RWPE2 (cell line): Measurements from ENCODE around the gene DMAP1.

Experiments used
- ATAC-seq: fragments of 200-7000 bp; cut with Tn5 transposase; 3 replicates; pipeline ENCODE4 v1.9.1; 2021; ENCODE audit warnings: low read depth
- DNase-seq: peaks from one replicate; pipeline ENCODE4 v3.0.0-alpha.2; 2020; ENCODE audit warnings: low spot score
- H3K27ac ChIP-seq: fragments of 450-650 bp; 2 replicates; pipeline ENCODE4 v1.5.1; 2017; ENCODE audit warnings: mild to moderate bottlenecking; ENCODE audit not compliant: poor library complexity, severe bottlenecking
- H3K27me3 ChIP-seq: fragments of 250-450 bp; sonication (Bioruptor Pico); 2 replicates; pipeline ENCODE4 v1.5.1; 2021; ENCODE audit warnings: mild to moderate bottlenecking, moderate library complexity; ENCODE audit not compliant: insufficient read depth, poor library complexity, severe bottlenecking
- H3K36me3 ChIP-seq: fragments of 250-450 bp; sonication (Bioruptor Pico); 2 replicates; pipeline ENCODE4 v1.5.1; 2020; ENCODE audit warnings: low read depth, mild to moderate bottlenecking, moderate library complexity
- H3K4me1 ChIP-seq: fragments of 250-450 bp; sonication (Bioruptor Pico); 2 replicates; pipeline ENCODE4 v1.5.1; 2021; ENCODE audit warnings: mild to moderate bottlenecking, moderate library complexity; ENCODE audit not compliant: insufficient read depth, poor library complexity, severe bottlenecking
- H3K4me3 ChIP-seq: fragments of 250-450 bp; sonication (Bioruptor Pico); 2 replicates; pipeline ENCODE4 v1.5.1; 2021; ENCODE audit warnings: mild to moderate bottlenecking, moderate library complexity; ENCODE audit not compliant: severe bottlenecking
- H3K9me3 ChIP-seq: fragments of 250-450 bp; sonication (Bioruptor Pico); 2 replicates; pipeline ENCODE4 v1.5.1; 2021; ENCODE audit warnings: mild to moderate bottlenecking, moderate library complexity; ENCODE audit not compliant: severe bottlenecking
- TF ChIP-seq, protein P1 (sequence below): fragments of 450-650 bp; IDR thresholded peaks from one replicate; pipeline ENCODE4 v1.5.1; 2017; ENCODE audit warnings: mild to moderate bottlenecking, moderate library complexity; ENCODE audit not compliant: poor library complexity, severe bottlenecking

Gene DMAP1

DNA sequence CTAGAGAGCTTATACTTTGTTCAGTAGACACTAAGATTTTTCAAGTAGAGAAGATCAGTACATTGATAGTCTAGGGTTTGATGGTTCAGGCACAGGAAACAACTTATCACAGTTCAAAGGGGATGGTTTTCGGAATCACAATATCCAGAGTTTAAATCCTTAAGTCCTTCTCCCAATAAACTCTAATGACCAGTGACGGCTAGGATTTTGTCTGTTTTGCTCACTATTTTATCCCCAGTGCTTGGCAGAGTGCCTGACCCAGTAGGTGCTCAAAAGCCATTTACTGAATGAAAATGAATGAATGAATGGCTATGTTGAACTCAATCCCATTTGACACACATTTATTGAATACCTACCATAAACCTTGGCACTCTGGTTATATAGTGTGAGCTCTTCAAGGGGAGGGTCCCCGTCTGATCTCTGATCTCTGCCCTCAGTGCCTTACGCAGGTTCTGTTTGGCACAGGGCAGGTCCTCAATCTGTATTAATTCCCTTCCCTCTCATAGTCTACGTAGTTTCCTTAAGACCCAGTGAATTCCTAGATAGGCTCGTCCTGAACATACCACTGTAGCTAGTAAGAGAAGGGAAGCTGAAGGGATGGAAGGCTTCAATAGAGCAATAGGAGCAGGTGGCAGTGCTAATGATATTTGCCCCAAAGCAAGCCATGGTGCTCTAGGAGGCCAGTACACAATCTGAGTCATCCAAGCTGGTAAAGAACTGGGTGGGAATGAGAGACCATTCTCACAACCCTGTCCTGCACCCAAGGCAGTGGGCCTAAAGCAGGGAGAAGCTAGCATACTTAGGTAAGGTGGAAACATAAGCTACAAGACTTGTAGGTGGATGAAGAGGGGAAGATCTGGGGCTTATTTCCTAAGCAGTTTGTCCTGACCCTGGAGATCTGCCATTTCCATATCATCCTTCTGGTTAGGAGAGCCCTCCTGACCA, 53.4 kb downstream of the DMAP1 start:
- ATAC-seq (no peak), DNase-seq (no peak)
- Histone ChIP-seq H3K36me3 (no peaks in the 10 kb centered on the region), H3K9me3 (no peaks in the 10 kb centered on the region), H3K4me1 (no peaks in the 10 kb centered on the region), H3K4me3 (no peak overlapping the region), H3K27ac (no peak overlapping the region), H3K27me3 (no peaks in the 10 kb centered on the region)
- TF ChIP-seq, protein P1, sequence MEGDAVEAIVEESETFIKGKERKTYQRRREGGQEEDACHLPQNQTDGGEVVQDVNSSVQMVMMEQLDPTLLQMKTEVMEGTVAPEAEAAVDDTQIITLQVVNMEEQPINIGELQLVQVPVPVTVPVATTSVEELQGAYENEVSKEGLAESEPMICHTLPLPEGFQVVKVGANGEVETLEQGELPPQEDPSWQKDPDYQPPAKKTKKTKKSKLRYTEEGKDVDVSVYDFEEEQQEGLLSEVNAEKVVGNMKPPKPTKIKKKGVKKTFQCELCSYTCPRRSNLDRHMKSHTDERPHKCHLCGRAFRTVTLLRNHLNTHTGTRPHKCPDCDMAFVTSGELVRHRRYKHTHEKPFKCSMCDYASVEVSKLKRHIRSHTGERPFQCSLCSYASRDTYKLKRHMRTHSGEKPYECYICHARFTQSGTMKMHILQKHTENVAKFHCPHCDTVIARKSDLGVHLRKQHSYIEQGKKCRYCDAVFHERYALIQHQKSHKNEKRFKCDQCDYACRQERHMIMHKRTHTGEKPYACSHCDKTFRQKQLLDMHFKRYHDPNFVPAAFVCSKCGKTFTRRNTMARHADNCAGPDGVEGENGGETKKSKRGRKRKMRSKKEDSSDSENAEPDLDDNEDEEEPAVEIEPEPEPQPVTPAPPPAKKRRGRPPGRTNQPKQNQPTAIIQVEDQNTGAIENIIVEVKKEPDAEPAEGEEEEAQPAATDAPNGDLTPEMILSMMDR: no peak

DNA sequence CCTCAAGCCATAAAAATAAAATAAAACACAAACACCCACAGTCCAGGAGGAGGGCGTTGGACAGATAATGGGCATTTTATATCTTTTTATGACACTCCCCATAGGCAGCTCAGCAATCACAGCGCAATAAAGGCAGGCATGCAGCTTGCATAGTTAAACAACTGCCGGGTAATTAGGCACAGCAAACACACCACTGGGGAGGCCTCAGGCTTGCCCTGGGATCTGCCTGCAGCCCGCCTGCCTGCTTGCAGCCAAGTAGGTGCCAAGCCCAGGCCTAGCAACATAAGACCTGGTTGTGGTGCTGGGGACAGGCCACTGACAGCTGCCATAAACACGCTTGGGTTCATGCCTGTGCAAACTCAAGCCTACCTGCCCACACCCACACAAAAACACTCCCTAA, 54.2 kb downstream of the DMAP1 start:
- no peak for ATAC-seq
- H3K4me3 ChIP-seq: no peak overlapping the region
- no peaks in the 10 kb centered on the region for H3K27me3 ChIP-seq
- no peaks in the 10 kb centered on the region for H3K36me3 ChIP-seq
- no peaks in the 10 kb centered on the region for H3K4me1 ChIP-seq
- no peak overlapping the region for H3K27ac ChIP-seq
- H3K9me3 ChIP-seq: no peaks in the 10 kb centered on the region
- no peak for DNase-seq
- TF ChIP-seq, protein P1: no peak

DNA sequence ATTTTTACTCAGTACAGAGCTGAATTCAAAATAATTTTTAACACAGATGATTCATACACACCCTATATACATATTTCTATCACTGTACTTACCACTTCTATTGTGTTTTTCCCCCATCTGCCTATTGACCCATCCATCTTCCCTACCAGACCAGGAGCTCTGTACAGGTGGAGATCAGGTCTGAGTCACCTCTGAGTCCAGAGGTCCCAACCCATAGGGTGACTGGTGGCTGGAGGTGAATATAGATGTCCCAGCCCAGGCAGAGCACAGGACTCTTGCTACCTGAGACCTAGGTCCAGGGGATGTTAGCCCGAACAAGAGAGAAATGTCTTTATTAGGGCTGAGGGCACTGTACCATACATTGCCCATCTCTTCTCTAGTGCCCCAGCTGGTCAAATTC, 54.8 kb downstream of the DMAP1 start:
- DNase-seq (no peak), ATAC-seq (no peak)
- H3K9me3 ChIP-seq: no peaks in the 10 kb centered on the region
- H3K4me3 ChIP-seq: no peak overlapping the region
- no peaks in the 10 kb centered on the region for H3K27me3 ChIP-seq
- no peak overlapping the region for H3K27ac ChIP-seq
- TF ChIP-seq, protein P1: no peak
- H3K36me3 ChIP-seq: no peaks in the 10 kb centered on the region
- no peaks in the 10 kb centered on the region for H3K4me1 ChIP-seq
